HG03342 (cell line): ENCODE measurements around the gene TWIST2.

Experiments used
- ATAC-seq: cut with Tn5 transposase; IDR thresholded peaks from one replicate; pipeline ENCODE4 v1.9.1; 2021; ENCODE audit warnings: mild to moderate bottlenecking, moderate library complexity; ENCODE audit not compliant: unreplicated experiment

Gene TWIST2

GRCh38 chr2:238835726-238836301 lies 12.1 kb upstream of the TWIST2 start:
- ATAC-seq: no peak

- no peak for ATAC-seq
These were observed 9.0 kb upstream of the TWIST2 start for GRCh38 chr2:238838786-238839327.

DNA sequence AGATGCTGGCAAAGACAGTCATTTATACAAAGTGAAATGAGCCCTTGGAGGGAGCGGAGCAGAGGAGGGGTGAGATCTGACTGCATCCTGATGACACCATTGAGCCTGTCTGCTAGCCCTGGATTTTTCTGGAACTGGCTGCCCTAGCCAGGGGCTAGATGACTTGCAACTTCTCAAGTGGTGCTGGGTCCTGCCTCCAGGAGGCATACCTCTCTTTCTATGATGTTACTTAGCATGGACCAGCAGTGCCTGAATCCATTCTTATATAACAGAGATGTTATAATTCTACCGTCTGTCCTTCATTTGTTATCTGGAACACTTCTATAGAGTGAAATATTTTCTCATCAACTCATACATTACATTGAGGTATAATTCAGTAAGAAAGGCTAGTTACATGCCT lies 8.5 kb upstream of the TWIST2 start:
- no peak for ATAC-seq

DNA sequence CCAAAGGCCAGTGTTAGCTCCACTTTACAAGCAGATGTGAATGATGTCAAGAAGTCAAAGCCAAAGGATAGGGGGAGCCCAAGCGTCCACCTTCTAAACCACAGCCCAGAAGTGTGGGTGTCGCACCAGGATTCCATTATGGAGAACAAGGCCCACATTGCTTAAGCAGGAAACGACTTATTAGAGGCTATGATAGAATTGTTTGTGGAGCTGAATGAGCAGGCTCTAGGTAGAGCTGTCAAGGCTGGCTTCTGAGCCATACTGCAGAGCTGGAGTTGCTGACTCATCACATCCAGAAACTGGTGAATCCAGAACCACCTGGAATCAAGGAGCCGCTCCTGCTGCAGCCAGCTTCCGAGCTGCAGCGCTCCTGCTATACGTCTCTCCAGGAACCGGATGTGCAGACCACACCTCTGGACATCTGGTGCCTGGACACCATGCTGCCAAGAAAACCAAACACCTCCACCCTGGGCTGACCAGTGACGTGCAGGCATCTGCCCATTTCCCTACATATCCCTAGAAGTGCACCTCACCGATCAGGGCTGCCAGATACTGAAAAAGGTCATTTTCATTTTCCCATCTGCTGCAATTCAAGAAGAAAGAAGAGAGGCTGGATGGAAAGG lies 6.2 kb upstream of the TWIST2 start:
- no peak for ATAC-seq

DNA sequence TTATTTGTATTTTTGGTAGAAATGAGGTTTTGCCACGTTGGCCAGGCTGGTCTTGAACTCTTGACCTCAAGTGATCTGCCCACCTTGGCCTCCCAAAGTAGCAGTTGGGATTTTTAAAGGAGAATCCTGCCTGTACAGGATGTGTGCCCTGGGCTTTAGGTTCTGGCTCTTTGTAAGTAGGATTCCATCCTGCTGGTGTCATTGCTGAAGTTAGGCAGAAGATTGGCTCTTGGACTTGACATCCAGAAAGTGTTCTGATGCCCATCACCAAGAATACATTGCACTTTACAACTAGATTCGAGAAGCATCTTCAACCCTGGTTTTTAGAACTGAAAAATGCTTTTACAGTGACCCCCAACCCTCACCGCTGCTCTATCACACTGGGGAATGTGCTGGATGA lies 4.4 kb upstream of the TWIST2 start:
- ATAC-seq: no peak

- ATAC-seq: no peak
These were observed 2.1 kb upstream of the TWIST2 start for GRCh38 chr2:238845583-238846377.

GRCh38 chr2:238846378-238846627 lies 1.6 kb upstream of the TWIST2 start:
- no peak for ATAC-seq

DNA sequence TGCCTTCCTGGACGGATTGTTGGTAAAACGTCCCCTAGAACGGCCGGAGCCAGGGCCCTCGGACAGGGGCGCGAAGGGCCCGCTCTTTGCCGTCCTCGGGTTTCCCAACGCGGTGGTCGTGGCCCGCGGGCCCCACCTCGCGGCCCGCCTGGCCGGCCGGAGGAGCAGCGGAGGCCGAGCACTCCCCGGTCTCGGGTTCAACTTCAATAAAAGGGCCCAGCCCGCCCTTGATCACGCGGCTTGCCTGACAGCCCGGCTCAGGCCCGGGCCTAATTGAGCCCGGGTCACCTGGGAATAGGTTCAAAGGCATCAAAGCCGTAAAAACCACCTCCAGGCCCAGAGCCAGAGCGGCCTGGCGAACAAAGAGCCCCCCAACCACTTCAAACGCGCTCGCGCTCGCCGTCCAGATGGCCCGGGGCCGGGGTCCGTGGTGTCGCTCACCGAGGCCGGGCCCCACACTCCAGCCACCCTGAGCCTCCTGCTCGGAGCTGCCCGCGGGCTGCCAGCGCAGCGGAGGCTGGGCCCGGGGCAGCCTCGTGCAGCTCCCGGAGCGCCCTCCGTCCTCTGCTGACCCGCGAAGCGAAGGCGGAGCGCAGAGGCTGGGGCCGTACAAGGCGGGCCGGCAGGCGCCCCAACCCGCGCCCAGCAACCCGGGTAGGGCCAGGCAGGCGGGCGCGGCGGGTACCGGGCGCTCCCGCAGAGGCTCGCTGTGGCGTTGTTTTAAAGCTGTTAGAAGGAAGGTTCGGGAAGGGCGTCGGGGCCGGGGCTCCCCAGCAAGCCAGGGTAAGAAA lies 1.1 kb upstream of the TWIST2 start:
- no peak for ATAC-seq

- ATAC-seq: no peak
These were observed 475 bp upstream of the TWIST2 start for GRCh38 chr2:238847419-238847801.

DNA sequence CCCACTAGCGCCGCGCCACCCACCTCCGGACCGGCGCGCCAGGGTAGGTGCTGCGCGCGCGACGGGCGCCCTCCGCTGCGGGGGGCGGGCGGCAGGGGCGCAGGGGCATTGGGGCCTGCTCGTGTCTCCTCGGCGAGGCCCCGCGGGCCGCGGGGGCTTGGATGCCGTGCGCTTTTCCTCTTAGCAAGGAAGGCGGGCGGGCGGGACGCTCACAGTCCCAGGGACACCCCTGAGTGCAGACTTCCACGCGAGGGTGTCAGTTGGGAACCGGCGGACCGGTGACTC lies 748 bp downstream of the TWIST2 start:
- no peak for ATAC-seq

DNA sequence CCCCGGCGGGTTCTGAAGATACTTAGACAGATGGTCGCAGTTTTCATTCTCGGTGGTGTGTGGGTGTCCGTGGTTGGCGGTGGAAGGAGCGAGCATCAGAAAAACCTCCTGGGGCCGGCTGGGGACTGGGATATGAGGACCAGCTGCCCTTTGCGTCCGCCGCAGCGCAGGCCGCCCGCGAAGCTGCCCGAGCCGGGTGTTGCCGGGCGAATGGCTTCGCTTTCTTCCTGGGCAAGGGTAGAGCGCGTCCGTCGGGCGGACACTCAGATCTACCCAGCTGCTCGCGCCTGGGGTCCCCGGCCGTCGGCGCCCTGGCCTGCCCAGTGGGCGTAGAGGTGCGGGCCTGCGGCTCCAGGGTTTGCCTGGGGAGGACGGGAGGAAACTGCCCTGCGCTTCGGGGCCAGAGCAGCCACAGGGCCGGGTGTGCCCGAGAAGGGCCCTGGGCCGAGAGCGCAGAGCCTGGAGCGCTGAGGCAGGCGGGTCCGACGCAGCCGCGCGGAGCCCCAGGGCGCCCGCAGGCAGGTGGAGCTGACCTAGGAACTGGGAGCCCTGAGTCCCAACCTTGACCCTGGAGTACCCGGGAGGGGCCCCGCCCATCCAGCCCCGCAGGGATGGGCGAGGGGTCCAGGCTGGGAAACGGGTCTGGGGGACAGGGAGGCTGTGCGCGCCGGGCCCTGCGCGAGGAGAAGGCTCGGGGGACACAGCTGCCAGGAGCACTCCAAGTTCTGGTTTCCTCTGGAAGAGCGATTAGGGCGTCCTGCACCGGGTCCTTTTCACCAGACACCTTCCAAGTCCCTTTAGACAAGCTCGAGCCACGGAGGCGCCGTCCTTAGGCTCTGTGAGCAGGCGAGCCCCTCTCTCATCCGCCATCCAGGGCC lies 1.3 kb downstream of the TWIST2 start:
- no peak for ATAC-seq

- ATAC-seq: no peak
These were observed 2.2 kb downstream of the TWIST2 start for GRCh38 chr2:238850091-238850490.

DNA sequence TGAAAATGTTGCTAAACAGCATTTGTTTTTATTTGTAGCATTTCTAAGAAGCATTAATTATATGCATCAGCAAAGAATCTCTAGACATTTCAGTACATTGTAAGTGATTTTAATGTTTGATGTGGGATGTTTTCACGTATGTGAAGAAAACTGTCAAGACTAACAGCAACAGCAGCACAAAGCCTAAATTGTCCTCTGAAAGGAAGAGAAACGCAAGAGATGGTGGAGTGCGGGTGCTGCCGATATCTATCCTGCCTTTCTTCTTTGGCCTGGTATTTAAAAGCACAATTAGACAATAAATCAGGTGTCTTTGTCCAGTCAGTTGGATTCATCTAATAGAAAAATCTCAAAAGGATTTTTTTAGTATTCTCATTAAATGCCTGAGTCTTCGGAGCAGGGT lies 3.1 kb downstream of the TWIST2 start:
- ATAC-seq: no peak

- no peak for ATAC-seq
These were observed 3.9 kb downstream of the TWIST2 start for GRCh38 chr2:238851761-238852160.

DNA sequence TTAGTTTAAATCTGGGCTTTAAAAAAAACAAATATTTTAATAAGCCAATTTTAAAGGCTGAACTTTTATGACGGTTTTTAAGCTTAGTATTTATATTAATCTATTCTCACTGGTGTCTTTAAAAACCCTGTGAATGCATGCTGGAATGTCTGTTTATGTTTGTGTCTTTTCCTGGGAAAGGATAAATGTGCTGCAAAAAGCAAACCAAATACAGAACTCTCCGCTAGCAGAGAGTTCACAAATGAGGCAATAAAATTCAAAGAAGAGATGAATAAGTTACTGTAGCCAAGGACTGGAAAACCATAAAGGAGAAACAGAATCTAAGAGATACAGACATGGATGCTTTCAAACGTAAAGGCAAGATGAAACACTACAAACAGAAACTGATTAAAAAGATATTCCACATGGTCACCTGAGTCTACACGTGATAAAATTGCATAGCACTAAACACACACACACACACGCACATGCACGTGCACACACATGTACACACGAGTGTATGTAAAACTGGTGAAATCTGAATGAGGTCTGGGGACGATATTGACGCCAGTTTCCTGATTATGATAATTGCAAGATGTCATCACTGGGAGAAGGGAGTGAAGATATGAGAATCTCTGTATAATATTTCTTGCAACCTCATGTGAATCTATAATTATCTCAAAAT lies 4.5 kb downstream of the TWIST2 start:
- no peak for ATAC-seq

- ATAC-seq: no peak
These were observed 5.3 kb downstream of the TWIST2 start for GRCh38 chr2:238853218-238853617.

DNA sequence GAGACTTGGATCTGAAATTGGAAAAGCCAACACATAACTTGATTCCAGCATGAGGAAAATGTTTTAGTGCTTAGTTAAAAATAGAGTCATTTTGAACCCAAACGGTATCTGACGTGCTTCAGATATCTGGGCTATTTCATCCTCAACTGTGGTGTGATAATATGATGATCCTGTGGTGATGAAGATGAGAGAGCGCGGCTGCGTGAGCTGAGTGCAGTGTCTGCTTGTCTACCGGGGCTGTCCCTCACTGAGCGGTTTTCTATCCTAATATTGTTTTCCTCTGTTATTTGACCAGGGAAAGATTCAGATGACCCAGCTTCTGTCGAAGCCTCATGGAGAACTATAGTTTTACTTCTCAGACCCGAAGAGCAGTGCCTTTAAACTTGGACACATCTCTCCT lies 5.8 kb downstream of the TWIST2 start:
- ATAC-seq: no peak

GRCh38 chr2:238854246-238854645 lies 6.4 kb downstream of the TWIST2 start:
- no peak for ATAC-seq

DNA sequence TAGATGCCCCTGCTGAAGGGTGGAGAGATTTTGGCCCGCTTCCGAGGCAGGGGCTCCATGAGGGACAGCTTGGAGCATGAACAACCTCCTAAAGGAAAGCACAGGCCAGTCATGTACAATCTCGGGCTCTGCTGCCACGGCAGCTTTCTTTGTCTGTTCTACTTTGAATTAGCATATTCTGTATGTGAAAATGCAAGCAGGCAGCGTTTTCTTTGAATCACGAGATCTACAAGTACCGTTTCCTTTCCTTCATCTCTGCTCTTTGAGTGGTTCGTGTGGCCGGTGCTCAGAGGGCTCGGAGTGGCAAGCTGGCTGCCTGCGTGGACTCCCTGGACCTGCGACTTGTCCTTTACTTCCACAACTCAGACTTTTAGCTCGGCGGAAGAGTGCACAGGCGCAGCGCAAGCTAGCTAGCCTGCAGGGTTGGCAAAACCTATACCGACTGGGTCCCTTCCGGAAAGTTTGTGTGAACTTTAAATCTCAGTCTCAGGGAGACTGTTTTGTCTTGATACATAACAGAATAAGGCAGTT lies 6.9 kb downstream of the TWIST2 start:
- ATAC-seq: no peak

DNA sequence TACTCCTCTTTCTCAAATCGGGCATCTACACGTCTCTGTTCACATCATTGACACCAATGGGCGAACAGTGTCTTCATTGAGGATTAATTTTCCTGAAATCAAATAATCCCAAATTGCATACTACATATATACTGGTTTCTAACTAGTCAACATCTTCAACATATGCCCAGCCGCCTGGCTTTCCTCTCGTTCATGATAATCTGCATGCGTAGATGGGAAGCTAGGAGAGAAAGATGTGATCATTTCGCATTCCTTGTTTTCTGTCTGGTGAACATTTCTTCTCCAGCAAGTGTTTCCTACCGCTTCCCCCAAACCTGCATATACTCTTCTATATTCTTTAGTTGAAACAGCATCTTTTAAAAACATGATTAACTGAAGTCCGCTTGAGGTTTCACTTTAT lies 7.4 kb downstream of the TWIST2 start:
- no peak for ATAC-seq
